ENCODE measurements around the gene CYP2W1. TPM values are rescaled to one million over a fixed set of nuclear protein-coding genes. Genes with fewer than 3 reads are reported as not detected.

The CYP2W1 gene
- not detected in 2 replicates for total RNA-seq (2013; cell fraction: nucleolus; rRNA removed)
- total RNA-seq (2014; rRNA removed) (not detected in 2 replicates), total RNA-seq (2014; rRNA removed; fragmentation: Illumina TruSeq; extraction: Trizol) (not detected in 2 replicates), total RNA-seq (2021) (not detected in 2 replicates), polyA plus RNA-seq (2011; rRNA removed) (not detected in 2 replicates), polyA plus RNA-seq (2014; fragmentation: Illumina TruSeq; extraction: Trizol) (not detected in 2 replicates), polyA plus RNA-seq (2014; fragmentation: Nextera tagmentation; extraction: Ambion mirVana) (not detected), polyA plus RNA-seq (2014; rRNA removed) (not detected in 2 replicates), polyA plus RNA-seq (2016; fragmentation: Nextera tagmentation; extraction: Ambion mirVana) (not detected), polyA minus RNA-seq (2011; rRNA and poly(A)+ RNA removed) (not detected in 2 replicates), Bru-seq, nascent RNA (percentile 10 among the genes with signal in this experiment), BruChase-seq, experiment 1, labeled RNA remaining after a 6-hour chase (not detected), BruChase-seq, experiment 2, labeled RNA remaining after a 2-hour chase (not detected)
- polyA plus RNA-seq (2011; ENCODE audit: low read depth) = not detected
- polyA plus RNA-seq (2011; cell fraction: cytosol; rRNA removed) = not detected in 2 replicates
- 0.04 and 0.07 TPM in 2 replicates for polyA plus RNA-seq (2011; cell fraction: nucleus; rRNA removed)
- not detected in 2 replicates for polyA plus RNA-seq (2012)
- not detected in 2 replicates for polyA minus RNA-seq (2011; cell fraction: cytosol; rRNA and poly(A)+ RNA removed)
- not detected in 2 replicates for polyA minus RNA-seq (2011; cell fraction: nucleus; rRNA and poly(A)+ RNA removed)
- long read RNA-seq, experiment 1 = 0 reads
- long read RNA-seq, experiment 2 = 0 reads

DNA sequence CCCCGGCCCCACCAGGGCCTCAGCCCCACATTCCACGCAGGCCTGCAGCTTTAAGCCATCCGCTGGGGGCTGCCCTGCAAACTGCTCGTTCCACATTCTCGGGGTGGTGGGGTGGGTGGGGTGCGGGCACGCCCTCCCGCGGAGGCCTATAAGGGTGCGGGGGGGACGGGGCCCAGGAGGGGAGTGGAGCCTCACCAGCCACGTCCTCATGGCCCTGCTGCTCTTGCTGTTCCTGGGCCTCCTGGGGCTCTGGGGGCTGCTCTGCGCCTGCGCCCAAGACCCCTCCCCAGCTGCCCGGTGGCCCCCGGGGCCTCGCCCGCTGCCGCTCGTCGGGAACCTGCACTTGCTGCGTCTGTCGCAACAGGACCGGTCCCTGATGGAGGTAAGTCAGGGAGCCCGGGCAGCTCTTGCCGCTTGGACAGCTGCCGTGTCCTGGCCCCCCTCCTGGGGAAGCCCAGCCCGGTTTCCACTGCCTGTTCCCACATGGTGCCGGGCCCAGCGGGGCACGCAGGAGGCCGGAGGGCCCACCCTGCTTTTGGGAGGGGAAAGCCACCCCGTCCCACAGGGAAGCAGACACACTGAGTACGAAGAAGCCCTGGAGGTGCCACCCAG, at the start of gene CYP2W1:
Gene CYP2W1 (plus strand): TSS at position 178 of the 612 bp plus-strand sequence. CDS start 31 bp downstream, at position 209.
- H3K36me3 ChIP-seq (ENCODE audit: control insufficient read depth in 2 of 2, insufficient read depth in 2 of 2, low read length in 1 of 2) = no peaks in the 10 kb centered on the region
- no peak within 1 kb of the TSS for H3K9ac ChIP-seq (ENCODE audit: control insufficient read depth, insufficient read depth, low read length)
- intact Hi-C loops (cut with micrococcal nuclease; ENCODE audit: unreplicated experiment) (no loop called here), in situ Hi-C loops (cut with MboI) (no loop called here)
- ChIA-PET POLR2A (interaction anchor here (1.7 kb wide), 1 partner anchor 10 kb away, joined by 7 read pairs; no protein-coding TSS in a partner anchor), SMC1A (ENCODE audit: uncharacterized antibody, unreplicated experiment) (no interaction called here), CTCF (interaction anchor here (0.5 to 2.7 kb wide), 2 partner anchors 10 to 1374 kb away, joined by 3 to 22 read pairs; no protein-coding TSS in a partner anchor), RAD21 (ENCODE audit: unreplicated experiment) (interaction anchor here (1.0 kb wide), 1 partner anchor 10 kb away, joined by 3 read pairs; no protein-coding TSS in a partner anchor)
- no peaks in the 10 kb centered on the region for H4K20me1 ChIP-seq (ENCODE audit: control insufficient read depth, insufficient read depth)
- no peak within 1 kb of the TSS for H2AFZ ChIP-seq (ENCODE audit: control insufficient read depth, low read depth, low read length)
- no peaks in the 10 kb centered on the region for H3K79me2 ChIP-seq (ENCODE audit: control insufficient read depth, insufficient read depth, low read length)
- H3K9me3 ChIP-seq (replicated peaks; ENCODE audit: control insufficient read depth, insufficient read depth, low read length) = no peaks in the 10 kb centered on the region; the same call in 2 of the 3 replicates
- WGBS (ENCODE audit: insufficient coverage, insufficient replicate concordance, low lambda C conversion rate, missing lambda C conversion rate) = 73% methylated on average over 28 of the region's 34 CpGs
- H3K4me3 ChIP-seq = no peak within 1 kb of the TSS
- H3K27ac ChIP-seq (ENCODE audit: control insufficient read depth, insufficient read depth) = no peak within 1 kb of the TSS
- BruUV-seq (replicated peaks) = no TSS peak
- no peak within 1 kb of the TSS for H3K4me2 ChIP-seq (ENCODE audit: control insufficient read depth, insufficient read depth)
- DNase-seq (ENCODE audit: low read depth, low spot score) = no peak
- H3K27me3 ChIP-seq (replicated peaks in 1 of 2; ENCODE audit: control insufficient read depth in 2 of 2, insufficient read depth in 2 of 2, low read length in 1 of 2) = no peaks in the 10 kb centered on the region; a peak in 2 of 4 replicates
- ATAC-seq = no peak
- no peaks in the 10 kb centered on the region for H3K4me1 ChIP-seq (ENCODE audit: control insufficient read depth, insufficient read depth, low read length)
- no peak for FAIRE-seq
- TF ChIP-seq MEF2A (IDR thresholded peaks at IDR 0.05; ENCODE audit: insufficient read depth, low read depth, low read length) (no peak), EZH2 (IDR thresholded peaks at IDR 0.05; ENCODE audit: borderline replicate concordance, control insufficient read depth, low read depth, low read length) (no peak), ZNF207 (IDR thresholded peaks at IDR 0.05; ENCODE audit: borderline replicate concordance) (no peak), RAD21 (IDR thresholded peaks at IDR 0.05; ENCODE audit: insufficient read depth, low read depth, low read length) (no peak), SMARCA5 (IDR thresholded peaks at IDR 0.05) (no peak), IRF4 (IDR thresholded peaks at IDR 0.05; ENCODE audit: low read depth, low read length) (no peak), CHD2 (IDR thresholded peaks at IDR 0.05; ENCODE audit: borderline replicate concordance, low read depth, low read length) (no peak), NFXL1 (IDR thresholded peaks at IDR 0.05; ENCODE audit: borderline replicate concordance) (no peak), ZNF274 (IDR thresholded peaks at IDR 0.05; ENCODE audit: insufficient read depth, insufficient read length) (no peak), SIX5 (IDR thresholded peaks at IDR 0.05; ENCODE audit: low read depth, low read length, severe bottlenecking) (no peak), BMI1 (IDR thresholded peaks at IDR 0.05; ENCODE audit: borderline replicate concordance) (no peak), REST (IDR thresholded peaks at IDR 0.05; ENCODE audit: low read depth, low read length) (no peak), MLLT1 (IDR thresholded peaks at IDR 0.05) (no peak), YY1 (IDR thresholded peaks at IDR 0.05; ENCODE audit: low read depth, low read length) (no peak)
- TF ChIP-seq, protein P1, sequence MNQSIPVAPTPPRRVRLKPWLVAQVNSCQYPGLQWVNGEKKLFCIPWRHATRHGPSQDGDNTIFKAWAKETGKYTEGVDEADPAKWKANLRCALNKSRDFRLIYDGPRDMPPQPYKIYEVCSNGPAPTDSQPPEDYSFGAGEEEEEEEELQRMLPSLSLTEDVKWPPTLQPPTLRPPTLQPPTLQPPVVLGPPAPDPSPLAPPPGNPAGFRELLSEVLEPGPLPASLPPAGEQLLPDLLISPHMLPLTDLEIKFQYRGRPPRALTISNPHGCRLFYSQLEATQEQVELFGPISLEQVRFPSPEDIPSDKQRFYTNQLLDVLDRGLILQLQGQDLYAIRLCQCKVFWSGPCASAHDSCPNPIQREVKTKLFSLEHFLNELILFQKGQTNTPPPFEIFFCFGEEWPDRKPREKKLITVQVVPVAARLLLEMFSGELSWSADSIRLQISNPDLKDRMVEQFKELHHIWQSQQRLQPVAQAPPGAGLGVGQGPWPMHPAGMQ (IDR thresholded peaks at IDR 0.05; ENCODE audit: borderline replicate concordance) = no peak
